Endothelial cell of umbilical vein (primary cell): Measurements from ENCODE around the gene SPPL3. TPM values are rescaled to one million over a fixed set of nuclear protein-coding genes. Genes with fewer than 3 reads are reported as not detected.

Experiments used
- BruUV-seq: library from RNA; stranded (reverse); fragments of 400-500 nt; replicated peaks from 2 replicates; lab custom pipeline; 2021; lab: Mats Ljungman, UMichigan
- CTCF ChIA-PET: fragments of 300-600, 350-600 bp; sonication (Branson Sonifier 250); formaldehyde crosslinking; loops from one replicate; lab custom pipeline; 2021; ENCODE audit warnings: antibody characterized with exemption, inconsistent platforms; lab: Charles Lee
- POLR2A ChIA-PET: fragments of 300-600, 350-600 bp; sonication (Branson Sonifier 250); formaldehyde crosslinking; loops from one replicate; lab custom pipeline; 2021; ENCODE audit warnings: antibody characterized with exemption, inconsistent platforms; lab: Charles Lee
- DNase-seq: peaks from one replicate; pipeline ENCODE4 v3.0.0-alpha.2; 2011; ENCODE audit warnings: low read depth, low spot score
- FAIRE-seq: peaks from 2 replicates; lab custom pipeline; 2011; peaks lifted over from hg19 to GRCh38; lab: Jason Lieb, UNC
- H2AFZ ChIP-seq: 2 replicates; pipeline ENCODE4 v1.6.0; 2012; ENCODE audit warnings: low read depth, low read length, control low read depth, inconsistent platforms
- H3K27ac ChIP-seq: 2 replicates; pipeline ENCODE4 v1.5.1; 2011; ENCODE audit warnings: low read depth, mild to moderate bottlenecking, control low read depth, low read length, moderate library complexity; ENCODE audit not compliant: insufficient read depth
- H3K27me3 ChIP-seq, 2 experiments: 2 replicates each; pipeline versions ENCODE4 v1.6.0 to v1.6.1; 2011; ENCODE audit warnings: low read length in 2 of 2, mixed read lengths in 1 of 2; ENCODE audit not compliant: control insufficient read depth in 2 of 2, insufficient read depth in 2 of 2
- H3K36me3 ChIP-seq, 2 experiments: 2 replicates in 1 of 2; 3 replicates in 1 of 2; pipeline ENCODE4 v1.5.1; 2011; ENCODE audit warnings: low read length in 2 of 2, mild to moderate bottlenecking in 1 of 2, moderate library complexity in 1 of 2; ENCODE audit not compliant: control insufficient read depth in 2 of 2, insufficient read depth in 2 of 2; ENCODE audit errors: extremely low read depth in 1 of 2
- H3K4me1 ChIP-seq: 3 replicates; pipeline ENCODE4 v1.5.1; 2011; ENCODE audit warnings: mild to moderate bottlenecking, low read length; ENCODE audit not compliant: control insufficient read depth, insufficient read depth; ENCODE audit errors: extremely low read depth
- H3K4me2 ChIP-seq: 2 replicates; pipeline ENCODE4 v1.6.1; 2011; ENCODE audit warnings: low read length, control low read depth, mixed read lengths; ENCODE audit not compliant: insufficient read depth
- H3K4me3 ChIP-seq, 3 experiments: fragments of 200-600 bp in 1 of 3; sonication (generic), shearing (Covaris generic) in 1 of 3; replicated peaks in 1 of 3; 2 replicates each; pipeline ENCODE4 v1.5.1; 2011 to 2016; ENCODE audit warnings: control low read depth in 3 of 3, low read length in 3 of 3, mild to moderate bottlenecking in 2 of 3, inconsistent platforms in 1 of 3, low read depth in 1 of 3, moderate library complexity in 1 of 3; ENCODE audit not compliant: insufficient read depth in 1 of 3
- H3K79me2 ChIP-seq: 2 replicates; pipeline ENCODE4 v1.6.0; 2012; ENCODE audit warnings: low read length, inconsistent platforms; ENCODE audit not compliant: control insufficient read depth, insufficient read depth
- H3K9ac ChIP-seq: replicated peaks from 2 replicates; pipeline ENCODE3; 2011; ENCODE audit warnings: low read length, control low read depth; ENCODE audit not compliant: insufficient read depth; ENCODE audit errors: extremely low read depth
- H3K9me1 ChIP-seq: replicated peaks from 3 replicates; pipeline ENCODE4 v1.6.0; 2011; ENCODE audit warnings: mild to moderate bottlenecking, low read length; ENCODE audit not compliant: control insufficient read depth, insufficient read depth; ENCODE audit errors: extremely low read depth
- H3K9me3 ChIP-seq: replicated peaks from 2 replicates; pipeline ENCODE4 v1.5.1; 2012; ENCODE audit warnings: low read length, inconsistent platforms; ENCODE audit not compliant: control insufficient read depth, insufficient read depth
- H4K20me1 ChIP-seq: replicated peaks from 2 replicates; pipeline ENCODE3; 2011; ENCODE audit warnings: mild to moderate bottlenecking, low read length; ENCODE audit not compliant: control insufficient read depth, insufficient read depth; ENCODE audit errors: extremely low read depth
- CTCF ChIP-seq, 2 donors: IDR thresholded peaks; 1 replicate in 1 of 2; 2 replicates in 1 of 2; pipeline ENCODE4 v1.5.1; 2011; ENCODE audit warnings: low read length in 2 of 2, mild to moderate bottlenecking in 2 of 2, moderate library complexity in 2 of 2, control low read depth in 1 of 2, inconsistent platforms in 1 of 2, low read depth in 1 of 2; ENCODE audit not compliant: insufficient read depth in 1 of 2; ENCODE audit errors: extremely low read depth in 1 of 2
- EZH2 ChIP-seq: IDR thresholded peaks from 2 replicates; pipeline ENCODE4 v1.6.1; 2012; ENCODE audit warnings: borderline replicate concordance, low read depth, mild to moderate bottlenecking, moderate library complexity, low read length, inconsistent platforms; ENCODE audit not compliant: severe bottlenecking
- FOS ChIP-seq: IDR thresholded peaks from 2 replicates; pipeline ENCODE4 v1.6.1; 2011; ENCODE audit warnings: mild to moderate bottlenecking, low read length, moderate library complexity, borderline replicate concordance; ENCODE audit not compliant: insufficient read depth
- GATA2 ChIP-seq: IDR thresholded peaks from 2 replicates; pipeline ENCODE4 v1.7.0; 2011; ENCODE audit warnings: low read depth, mild to moderate bottlenecking, moderate library complexity, mixed read lengths, low read length; ENCODE audit not compliant: insufficient read length, insufficient read depth
- JUN ChIP-seq: IDR thresholded peaks from 2 replicates; pipeline ENCODE4 v1.6.1; 2011; ENCODE audit warnings: borderline replicate concordance, low read depth; ENCODE audit not compliant: insufficient read length, insufficient read depth
- MAX ChIP-seq: IDR thresholded peaks from 2 replicates; pipeline ENCODE4 v1.6.1; 2011; ENCODE audit not compliant: insufficient read depth, insufficient read length
- MYC ChIP-seq: IDR thresholded peaks from one replicate; pipeline ENCODE4 v1.6.1; 2011; ENCODE audit warnings: mild to moderate bottlenecking, low read depth, low read length
- POLR2A ChIP-seq: IDR thresholded peaks from 2 replicates; pipeline ENCODE4 v1.6.1; 2012; ENCODE audit warnings: low read depth, mild to moderate bottlenecking, control low read depth, low read length
- POLR2AphosphoS5 ChIP-seq: IDR thresholded peaks from 2 replicates; pipeline ENCODE4 v1.6.1; 2012; ENCODE audit warnings: low read depth, mild to moderate bottlenecking, control low read depth, low read length, moderate library complexity; ENCODE audit not compliant: insufficient read depth
- dilution Hi-C: fragments of 300-500 bp; cut with MboI; formaldehyde crosslinking; loops from one replicate; pipeline ENCODE4 v1.15.0; 2019; ENCODE audit warnings: low sequenced_read_pairs; ENCODE audit not compliant: extremely low pct_ligation_motif_present
- intact Hi-C: fragments of 100-400 bp; cut with micrococcal nuclease; formaldehyde crosslinking; loops from one replicate; pipeline ENCODE4 v1.10.0; 2022
- polyA plus RNA-seq, 4 experiments: library from polyadenylated mRNA; depleted of rRNA in 3 of 4; stranded (reverse) in 3 of 4; unstranded in 1 of 4; fragments of >200 nt; gene quantifications; 2 replicates each; pipeline versions ENCODE4 v1.2.1 to v1.2.3, GENCODE V29; 2011 to 2012; ENCODE audit warnings: missing spikeins in 1 of 4
- total RNA-seq: library from RNA; stranded (reverse); gene quantifications from 2 replicates; pipeline ENCODE4 v1.2.3, GENCODE V29; 2021

The SPPL3 gene
- total and polyA plus RNA-seq, 2 donors (not counting 3 experiments of a cell fraction or from before 2014, with no cell fraction given), result 30.6 to 53.0 TPM

DNA sequence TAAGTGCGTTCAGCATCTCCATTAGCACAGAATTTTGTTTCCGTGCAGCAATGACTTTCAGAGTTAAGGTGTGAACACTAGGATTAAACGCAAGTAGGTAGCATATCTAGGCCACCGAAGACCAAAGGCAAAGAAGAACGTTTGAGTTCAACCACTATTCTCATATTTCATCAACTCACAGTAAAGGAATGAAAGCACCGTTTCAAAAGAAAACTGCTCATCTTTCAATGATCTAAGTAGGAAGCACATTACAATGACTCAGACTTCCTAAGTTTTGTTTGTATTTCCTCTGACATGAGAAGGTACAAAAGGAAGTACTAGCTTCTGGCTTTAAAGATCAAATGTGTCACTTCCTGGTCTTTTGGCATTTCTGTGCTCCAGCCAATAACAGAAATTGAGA is 121.0 kb downstream of the SPPL3 start:
- H3K4me2 ChIP-seq, result peak overlapping the region; percentile 93

More for the DNA sequence above, 121.0 kb downstream of the SPPL3 start:
- Histone ChIP-seq H4K20me1 (no peaks in the 10 kb centered on the region), H3K9ac (peak overlapping the region; percentile 38), H3K27ac (peak overlapping the region; percentile 90), H3K79me2 (no peaks in the 10 kb centered on the region), H3K9me3 (no peaks in the 10 kb centered on the region), H3K9me1 (no peaks in the 10 kb centered on the region), H3K36me3 (no peaks in the 10 kb centered on the region), H3K4me3 (peak overlapping the region in 1 of 3 experiments; percentile 27), H3K4me1 (peaks cover 24% of the 10 kb centered on the region), H3K27me3 (no peaks in the 10 kb centered on the region), H2AFZ (no peak overlapping the region)
- CTCF ChIA-PET, result interaction anchor here (1.1 to 3.3 kb wide), 5 partner anchors 15 to 189 kb away, joined by 3 to 10 read pairs (median 4); no protein-coding TSS in a partner anchor
- TF ChIP-seq EZH2 (no peak), POLR2AphosphoS5 (peak; percentile 75), MYC (no peak), JUN (peak; percentile 99), GATA2 (peak; percentile 85), FOS (peak; percentile 89), POLR2A (peak; percentile 46), MAX (no peak), CTCF (IDR thresholded peaks at IDR 0.05; ENCODE audit: extremely low read depth in 1 of 2, insufficient read depth in 1 of 2, low read depth in 1 of 2, low read length in 2 of 2) (no peak)
- POLR2A ChIA-PET, result no interaction called here
- intact Hi-C loops, result loop anchor here (1.0 kb wide), 2 partner anchors 9 to 121 kb away; partner anchors contain the start of gene SPPL3
- DNase-seq, result peak; percentile 87
- dilution Hi-C loops, result no loop called here
- no TSS peak for BruUV-seq
- FAIRE-seq, result peak; percentile 87
